ENCODE results near the gene OR5K3.

- TF ChIP-seq POLR2A (IDR thresholded peaks at IDR 0.05) (no peak), CTCF (IDR thresholded peaks at IDR 0.05) (no peak)
These were observed 12.0 kb downstream of the OR5K3 start for GRCh38 chr3:98402507-98402906.

All from upper lobe of left lung (tissue), 4 donors.